Endothelial cell of umbilical vein (primary cell): ENCODE results near the gene CLCN4. TPM values are rescaled to one million over a fixed set of nuclear protein-coding genes. Genes with fewer than 3 reads are reported as not detected.

ENCODE experiments used
- BruUV-seq: library from RNA; stranded (reverse); fragments of 400-500 nt; replicated peaks from 2 replicates; lab custom pipeline; 2021; lab: Mats Ljungman, UMichigan
- CTCF ChIA-PET: fragments of 300-600, 350-600 bp; sonication (Branson Sonifier 250); formaldehyde crosslinking; loops from one replicate; lab custom pipeline; 2021; ENCODE audit warnings: antibody characterized with exemption, inconsistent platforms; lab: Charles Lee
- POLR2A ChIA-PET: fragments of 300-600, 350-600 bp; sonication (Branson Sonifier 250); formaldehyde crosslinking; loops from one replicate; lab custom pipeline; 2021; ENCODE audit warnings: antibody characterized with exemption, inconsistent platforms; lab: Charles Lee
- DNase-seq: peaks from one replicate; pipeline ENCODE4 v3.0.0-alpha.2; 2011; ENCODE audit warnings: low read depth, low spot score
- FAIRE-seq: peaks from 2 replicates; lab custom pipeline; 2011; peaks lifted over from hg19 to GRCh38; lab: Jason Lieb, UNC
- H2AFZ ChIP-seq: 2 replicates; pipeline ENCODE4 v1.6.0; 2012; ENCODE audit warnings: low read depth, low read length, control low read depth, inconsistent platforms
- H3K27ac ChIP-seq: 2 replicates; pipeline ENCODE4 v1.5.1; 2011; ENCODE audit warnings: low read depth, mild to moderate bottlenecking, control low read depth, low read length, moderate library complexity; ENCODE audit not compliant: insufficient read depth
- H3K27me3 ChIP-seq, 2 experiments: 2 replicates each; pipeline versions ENCODE4 v1.6.0 to v1.6.1; 2011; ENCODE audit warnings: low read length in 2 of 2, mixed read lengths in 1 of 2; ENCODE audit not compliant: control insufficient read depth in 2 of 2, insufficient read depth in 2 of 2
- H3K36me3 ChIP-seq, 2 experiments: 2 replicates in 1 of 2; 3 replicates in 1 of 2; pipeline ENCODE4 v1.5.1; 2011; ENCODE audit warnings: low read length in 2 of 2, mild to moderate bottlenecking in 1 of 2, moderate library complexity in 1 of 2; ENCODE audit not compliant: control insufficient read depth in 2 of 2, insufficient read depth in 2 of 2; ENCODE audit errors: extremely low read depth in 1 of 2
- H3K4me1 ChIP-seq: 3 replicates; pipeline ENCODE4 v1.5.1; 2011; ENCODE audit warnings: mild to moderate bottlenecking, low read length; ENCODE audit not compliant: control insufficient read depth, insufficient read depth; ENCODE audit errors: extremely low read depth
- H3K4me2 ChIP-seq: 2 replicates; pipeline ENCODE4 v1.6.1; 2011; ENCODE audit warnings: low read length, control low read depth, mixed read lengths; ENCODE audit not compliant: insufficient read depth
- H3K4me3 ChIP-seq, 3 experiments: fragments of 200-600 bp in 1 of 3; sonication (generic), shearing (Covaris generic) in 1 of 3; replicated peaks in 1 of 3; 2 replicates each; pipeline ENCODE4 v1.5.1; 2011 to 2016; ENCODE audit warnings: control low read depth in 3 of 3, low read length in 3 of 3, mild to moderate bottlenecking in 2 of 3, inconsistent platforms in 1 of 3, low read depth in 1 of 3, moderate library complexity in 1 of 3; ENCODE audit not compliant: insufficient read depth in 1 of 3
- H3K79me2 ChIP-seq: 2 replicates; pipeline ENCODE4 v1.6.0; 2012; ENCODE audit warnings: low read length, inconsistent platforms; ENCODE audit not compliant: control insufficient read depth, insufficient read depth
- H3K9ac ChIP-seq: replicated peaks from 2 replicates; pipeline ENCODE3; 2011; ENCODE audit warnings: low read length, control low read depth; ENCODE audit not compliant: insufficient read depth; ENCODE audit errors: extremely low read depth
- H3K9me1 ChIP-seq: replicated peaks from 3 replicates; pipeline ENCODE4 v1.6.0; 2011; ENCODE audit warnings: mild to moderate bottlenecking, low read length; ENCODE audit not compliant: control insufficient read depth, insufficient read depth; ENCODE audit errors: extremely low read depth
- H3K9me3 ChIP-seq: replicated peaks from 2 replicates; pipeline ENCODE4 v1.5.1; 2012; ENCODE audit warnings: low read length, inconsistent platforms; ENCODE audit not compliant: control insufficient read depth, insufficient read depth
- H4K20me1 ChIP-seq: replicated peaks from 2 replicates; pipeline ENCODE3; 2011; ENCODE audit warnings: mild to moderate bottlenecking, low read length; ENCODE audit not compliant: control insufficient read depth, insufficient read depth; ENCODE audit errors: extremely low read depth
- EZH2 ChIP-seq: IDR thresholded peaks from 2 replicates; pipeline ENCODE4 v1.6.1; 2012; ENCODE audit warnings: borderline replicate concordance, low read depth, mild to moderate bottlenecking, moderate library complexity, low read length, inconsistent platforms; ENCODE audit not compliant: severe bottlenecking
- FOS ChIP-seq: IDR thresholded peaks from 2 replicates; pipeline ENCODE4 v1.6.1; 2011; ENCODE audit warnings: mild to moderate bottlenecking, low read length, moderate library complexity, borderline replicate concordance; ENCODE audit not compliant: insufficient read depth
- GATA2 ChIP-seq: IDR thresholded peaks from 2 replicates; pipeline ENCODE4 v1.7.0; 2011; ENCODE audit warnings: low read depth, mild to moderate bottlenecking, moderate library complexity, mixed read lengths, low read length; ENCODE audit not compliant: insufficient read length, insufficient read depth
- JUN ChIP-seq: IDR thresholded peaks from 2 replicates; pipeline ENCODE4 v1.6.1; 2011; ENCODE audit warnings: borderline replicate concordance, low read depth; ENCODE audit not compliant: insufficient read length, insufficient read depth
- MAX ChIP-seq: IDR thresholded peaks from 2 replicates; pipeline ENCODE4 v1.6.1; 2011; ENCODE audit not compliant: insufficient read depth, insufficient read length
- MYC ChIP-seq: IDR thresholded peaks from one replicate; pipeline ENCODE4 v1.6.1; 2011; ENCODE audit warnings: mild to moderate bottlenecking, low read depth, low read length
- POLR2A ChIP-seq: IDR thresholded peaks from 2 replicates; pipeline ENCODE4 v1.6.1; 2012; ENCODE audit warnings: low read depth, mild to moderate bottlenecking, control low read depth, low read length
- POLR2AphosphoS5 ChIP-seq: IDR thresholded peaks from 2 replicates; pipeline ENCODE4 v1.6.1; 2012; ENCODE audit warnings: low read depth, mild to moderate bottlenecking, control low read depth, low read length, moderate library complexity; ENCODE audit not compliant: insufficient read depth
- dilution Hi-C: fragments of 300-500 bp; cut with MboI; formaldehyde crosslinking; loops from one replicate; pipeline ENCODE4 v1.15.0; 2019; ENCODE audit warnings: low sequenced_read_pairs; ENCODE audit not compliant: extremely low pct_ligation_motif_present
- intact Hi-C: fragments of 100-400 bp; cut with micrococcal nuclease; formaldehyde crosslinking; loops from one replicate; pipeline ENCODE4 v1.10.0; 2022
- polyA plus RNA-seq, 4 experiments: library from polyadenylated mRNA; depleted of rRNA in 3 of 4; stranded (reverse) in 3 of 4; unstranded in 1 of 4; fragments of >200 nt; gene quantifications; 2 replicates each; pipeline versions ENCODE4 v1.2.1 to v1.2.3, GENCODE V29; 2011 to 2012; ENCODE audit warnings: missing spikeins in 1 of 4
- total RNA-seq: library from RNA; stranded (reverse); gene quantifications from 2 replicates; pipeline ENCODE4 v1.2.3, GENCODE V29; 2021
- TF ChIP-seq, protein P1 (sequence below), 2 donors: IDR thresholded peaks; 1 replicate in 1 of 2; 2 replicates in 1 of 2; pipeline ENCODE4 v1.5.1; 2011; ENCODE audit warnings: low read length in 2 of 2, mild to moderate bottlenecking in 2 of 2, moderate library complexity in 2 of 2, control low read depth in 1 of 2, inconsistent platforms in 1 of 2, low read depth in 1 of 2; ENCODE audit not compliant: insufficient read depth in 1 of 2; ENCODE audit errors: extremely low read depth in 1 of 2

The CLCN4 gene
- total and polyA plus RNA-seq, 2 donors (not counting 3 experiments of a cell fraction or from before 2014, with no cell fraction given) = 7.6 to 19.8 TPM

DNA sequence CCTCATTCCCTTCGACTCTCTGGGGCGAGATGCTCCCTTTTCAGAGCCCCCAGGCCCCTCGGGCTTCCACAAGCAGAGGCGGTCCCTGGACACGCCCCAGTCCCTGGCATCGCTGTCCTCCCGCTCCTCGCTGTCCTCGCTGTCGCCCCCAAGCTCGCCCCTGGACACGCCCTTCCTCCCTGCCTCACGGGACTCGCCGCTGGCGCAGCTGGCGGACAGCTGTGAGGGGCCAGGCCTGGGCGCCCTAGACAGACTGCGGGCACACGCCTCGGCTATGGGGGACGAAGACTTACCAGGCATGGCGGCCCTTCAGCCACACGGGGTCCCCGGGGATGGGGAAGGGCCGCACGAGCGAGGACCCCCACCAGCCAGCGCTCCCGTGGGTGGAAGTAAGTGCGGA, 39.5 kb upstream of the CLCN4 start:
- Histone ChIP-seq H3K9me1 (no peaks in the 10 kb centered on the region), H3K27me3 (no peaks in the 10 kb centered on the region), H3K36me3 (peaks cover 10 to 13% of the 10 kb centered on the region in 2 experiments), H3K9me3 (no peaks in the 10 kb centered on the region), H4K20me1 (no peaks in the 10 kb centered on the region), H3K79me2 (peaks cover 16% of the 10 kb centered on the region), H3K4me2 (no peak overlapping the region), H3K4me1 (no peaks in the 10 kb centered on the region), H3K9ac (no peak overlapping the region), H3K4me3 (no peak overlapping the region), H2AFZ (no peak overlapping the region), H3K27ac (no peak overlapping the region)
- intact Hi-C loops (no loop called here), dilution Hi-C loops (no loop called here)
- POLR2A ChIA-PET = no interaction called here
- DNase-seq (no peak), FAIRE-seq (no peak)
- CTCF ChIA-PET = no interaction called here
- no TSS peak for BruUV-seq
- TF ChIP-seq, protein P1, sequence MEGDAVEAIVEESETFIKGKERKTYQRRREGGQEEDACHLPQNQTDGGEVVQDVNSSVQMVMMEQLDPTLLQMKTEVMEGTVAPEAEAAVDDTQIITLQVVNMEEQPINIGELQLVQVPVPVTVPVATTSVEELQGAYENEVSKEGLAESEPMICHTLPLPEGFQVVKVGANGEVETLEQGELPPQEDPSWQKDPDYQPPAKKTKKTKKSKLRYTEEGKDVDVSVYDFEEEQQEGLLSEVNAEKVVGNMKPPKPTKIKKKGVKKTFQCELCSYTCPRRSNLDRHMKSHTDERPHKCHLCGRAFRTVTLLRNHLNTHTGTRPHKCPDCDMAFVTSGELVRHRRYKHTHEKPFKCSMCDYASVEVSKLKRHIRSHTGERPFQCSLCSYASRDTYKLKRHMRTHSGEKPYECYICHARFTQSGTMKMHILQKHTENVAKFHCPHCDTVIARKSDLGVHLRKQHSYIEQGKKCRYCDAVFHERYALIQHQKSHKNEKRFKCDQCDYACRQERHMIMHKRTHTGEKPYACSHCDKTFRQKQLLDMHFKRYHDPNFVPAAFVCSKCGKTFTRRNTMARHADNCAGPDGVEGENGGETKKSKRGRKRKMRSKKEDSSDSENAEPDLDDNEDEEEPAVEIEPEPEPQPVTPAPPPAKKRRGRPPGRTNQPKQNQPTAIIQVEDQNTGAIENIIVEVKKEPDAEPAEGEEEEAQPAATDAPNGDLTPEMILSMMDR (IDR thresholded peaks at IDR 0.05; ENCODE audit: extremely low read depth in 1 of 2, insufficient read depth in 1 of 2, low read depth in 1 of 2, low read length in 2 of 2) = no peak
- TF ChIP-seq POLR2AphosphoS5 (no peak), FOS (no peak), GATA2 (no peak), POLR2A (no peak), MYC (no peak), JUN (no peak), MAX (no peak), EZH2 (no peak)
